Measurements from ENCODE around the gene LCN6. TPM values are rescaled to one million over a fixed set of nuclear protein-coding genes. Genes with fewer than 3 reads are reported as not detected.

LCN6 gene
- total RNA-seq, 4 donors from 2014 or later = 0.82 to 6.7 (median 2.5) TPM; not detected in 1

DNA sequence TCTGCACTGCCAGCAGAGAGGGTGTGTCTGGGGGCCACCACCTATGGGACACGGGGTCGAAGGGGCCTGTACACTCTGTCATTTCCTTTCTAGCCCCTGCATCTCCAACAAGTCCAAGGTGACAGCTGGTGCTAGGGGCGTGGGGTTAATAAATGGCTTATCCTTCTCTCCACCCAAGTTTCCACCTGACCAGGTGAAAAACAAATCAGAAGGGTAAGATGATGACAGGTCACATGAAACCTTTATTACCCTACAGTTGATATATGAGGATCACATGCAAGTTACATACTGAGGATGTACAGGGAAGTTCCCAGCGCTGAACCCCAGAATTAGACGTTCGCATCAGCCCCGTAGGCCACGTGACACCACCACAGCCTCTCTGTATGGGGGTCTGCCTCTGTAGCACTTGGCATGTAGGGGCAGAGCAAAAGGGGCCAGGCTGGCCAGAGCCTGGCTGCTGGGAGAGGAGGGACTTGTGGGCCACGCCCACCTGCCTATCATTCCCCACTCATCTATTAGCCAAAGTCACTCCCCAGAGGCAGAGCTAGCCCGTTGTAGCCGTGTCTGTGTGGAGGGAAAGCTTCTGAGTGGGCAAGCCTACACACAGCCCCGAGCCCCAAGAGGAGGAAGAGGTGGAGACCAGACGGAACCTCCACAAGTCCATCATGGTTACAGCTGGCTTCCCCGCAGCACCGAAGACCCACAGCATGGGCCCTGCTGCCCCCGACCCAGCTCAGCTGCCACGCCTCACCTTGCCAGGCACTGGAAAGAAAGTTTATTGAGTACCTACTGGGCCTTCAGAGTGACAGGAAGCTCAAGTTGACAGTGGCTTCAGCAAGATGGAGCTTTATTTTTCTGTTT, 45.0 kb upstream of the LCN6 start:
- Histone ChIP-seq H3K9me3 (no peaks in the 10 kb centered on the region), H3K36me3 (peaks cover 0 to 23% (median 3%) of the 10 kb centered on the region in 3 donors), H3K4me1 (peaks cover 11 to 48% (median 17%) of the 10 kb centered on the region in 3 donors), H3K27me3 (peaks cover 0 to 30% (median 2%) of the 10 kb centered on the region in 4 donors), H3K4me3 (no peak overlapping the region), H3K27ac (no peak overlapping the region)
- TF ChIP-seq, protein P1, sequence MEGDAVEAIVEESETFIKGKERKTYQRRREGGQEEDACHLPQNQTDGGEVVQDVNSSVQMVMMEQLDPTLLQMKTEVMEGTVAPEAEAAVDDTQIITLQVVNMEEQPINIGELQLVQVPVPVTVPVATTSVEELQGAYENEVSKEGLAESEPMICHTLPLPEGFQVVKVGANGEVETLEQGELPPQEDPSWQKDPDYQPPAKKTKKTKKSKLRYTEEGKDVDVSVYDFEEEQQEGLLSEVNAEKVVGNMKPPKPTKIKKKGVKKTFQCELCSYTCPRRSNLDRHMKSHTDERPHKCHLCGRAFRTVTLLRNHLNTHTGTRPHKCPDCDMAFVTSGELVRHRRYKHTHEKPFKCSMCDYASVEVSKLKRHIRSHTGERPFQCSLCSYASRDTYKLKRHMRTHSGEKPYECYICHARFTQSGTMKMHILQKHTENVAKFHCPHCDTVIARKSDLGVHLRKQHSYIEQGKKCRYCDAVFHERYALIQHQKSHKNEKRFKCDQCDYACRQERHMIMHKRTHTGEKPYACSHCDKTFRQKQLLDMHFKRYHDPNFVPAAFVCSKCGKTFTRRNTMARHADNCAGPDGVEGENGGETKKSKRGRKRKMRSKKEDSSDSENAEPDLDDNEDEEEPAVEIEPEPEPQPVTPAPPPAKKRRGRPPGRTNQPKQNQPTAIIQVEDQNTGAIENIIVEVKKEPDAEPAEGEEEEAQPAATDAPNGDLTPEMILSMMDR (IDR thresholded peaks at IDR 0.05) = no peak
- no peak for TF ChIP-seq POLR2A (IDR thresholded peaks at IDR 0.05)
- intact Hi-C loops (cut with DNase I) = no loop called here
- DNase-seq = no peak
- 72 to 75% methylated on average over 15 to 16 of the region's 17 CpGs for WGBS, 2 donors

DNA sequence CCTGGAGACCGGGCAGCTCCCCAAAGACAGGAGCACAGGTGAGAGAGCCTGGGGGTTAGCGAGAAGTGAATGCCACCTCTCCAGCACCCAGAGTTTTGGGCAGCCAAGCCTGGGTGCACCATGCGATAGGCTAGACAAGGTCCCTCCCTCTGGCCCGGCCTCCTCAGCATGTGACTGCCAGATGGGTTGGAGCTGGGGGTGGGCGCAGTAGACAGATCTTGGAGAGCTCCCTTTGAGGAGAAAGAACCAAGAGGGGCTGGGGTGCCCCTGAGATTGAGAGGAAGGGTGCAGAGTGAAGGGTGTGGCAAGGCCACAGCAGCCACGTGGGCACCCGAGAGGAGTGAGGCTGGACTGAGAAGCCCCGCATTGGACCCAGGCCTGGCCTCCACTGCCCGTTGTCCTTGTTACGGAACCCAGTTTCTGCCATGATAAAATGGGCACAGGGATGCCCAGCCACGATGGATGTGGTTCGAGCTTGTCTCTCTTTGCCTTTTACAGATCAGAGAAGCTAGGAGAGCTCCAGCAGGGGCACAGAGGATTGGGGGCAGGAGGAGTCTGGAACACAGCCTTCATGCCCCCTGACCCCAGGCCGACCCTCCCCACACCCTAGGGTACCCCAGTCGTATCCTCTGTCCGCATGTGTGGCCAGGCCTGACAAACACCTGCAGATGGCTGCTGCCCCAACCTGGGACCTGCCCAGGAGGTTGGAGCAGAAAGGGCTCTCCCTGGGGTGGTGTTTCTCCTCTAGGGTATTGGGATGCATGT, 44.2 kb upstream of the LCN6 start:
- TF ChIP-seq, protein P1 (IDR thresholded peaks at IDR 0.05) = no peak
- TF ChIP-seq POLR2A (IDR thresholded peaks at IDR 0.05) = no peak
- Histone ChIP-seq H3K36me3 (peaks cover 0 to 23% (median 3%) of the 10 kb centered on the region in 3 donors), H3K4me1 (peaks cover 11 to 52% (median 17%) of the 10 kb centered on the region in 3 donors), H3K9me3 (no peaks in the 10 kb centered on the region), H3K27ac (peak overlapping the region in 3 of 4 donors; percentile 99), H3K4me3 (peak overlapping the region in 3 of 4 donors; percentile 77 to 90 (median 81)), H3K27me3 (peaks cover 0 to 22% (median 0%) of the 10 kb centered on the region in 4 donors)
- intact Hi-C loops (cut with DNase I) = no loop called here
- WGBS, 2 donors = 69 to 77% methylated on average over 10 to 11 of the region's 15 CpGs
- no peak for DNase-seq

DNA sequence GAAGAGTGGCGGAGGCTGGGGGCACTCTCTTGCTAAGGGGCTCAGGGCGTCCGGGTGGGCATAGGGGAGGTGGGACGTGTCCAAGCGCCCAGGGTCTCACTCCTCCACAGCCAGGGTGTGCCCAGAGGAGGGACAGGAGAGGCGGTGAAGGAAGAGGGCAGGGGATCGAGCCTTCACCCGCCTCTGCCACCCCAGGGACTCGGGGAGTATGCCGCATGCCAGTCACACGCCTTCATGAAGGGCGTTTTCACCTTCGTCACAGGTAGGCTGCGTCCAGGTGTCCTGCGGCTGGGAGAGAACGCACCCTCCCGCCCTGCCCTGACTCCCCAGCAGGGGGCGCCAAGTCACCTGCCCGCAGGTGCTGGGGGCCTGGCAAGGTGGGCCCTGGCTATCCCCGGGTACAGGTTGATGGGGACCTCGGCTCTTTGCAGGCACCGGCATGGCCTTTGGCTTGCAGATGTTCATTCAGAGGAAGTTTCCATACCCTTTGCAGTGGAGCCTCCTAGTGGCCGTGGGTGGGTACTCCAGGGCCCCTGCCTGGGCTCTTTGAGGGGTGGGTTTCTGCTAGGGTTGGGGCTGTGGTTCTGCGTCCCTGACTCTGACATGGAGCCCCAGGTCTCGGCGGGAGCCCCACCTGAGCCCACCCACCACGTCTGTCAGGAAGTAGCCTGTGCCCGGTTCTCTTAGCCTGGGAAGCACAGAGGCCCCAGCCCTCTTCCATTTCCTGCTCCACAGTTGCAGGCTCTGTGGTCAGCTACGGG, 43.4 kb upstream of the LCN6 start:
- H3K27me3 ChIP-seq = peaks cover 0 to 14% (median 0%) of the 10 kb centered on the region in 4 donors
- peak overlapping the region; percentile 99 to 100 (median 99) for H3K27ac ChIP-seq
- H3K9me3 ChIP-seq = no peaks in the 10 kb centered on the region
- TF ChIP-seq, protein P1 (IDR thresholded peaks at IDR 0.05) = peak; percentile 90 to 99 (median 97)
- TF ChIP-seq POLR2A (IDR thresholded peaks at IDR 0.05) = peak in 1 of 4 donors; percentile 22
- peaks cover 0 to 23% (median 3%) of the 10 kb centered on the region in 3 donors for H3K36me3 ChIP-seq
- H3K4me1 ChIP-seq = peaks cover 11 to 50% (median 17%) of the 10 kb centered on the region in 3 donors
- intact Hi-C loops (cut with DNase I) = no loop called here
- no peak for DNase-seq
- H3K4me3 ChIP-seq = peak overlapping the region; percentile 47 to 90 (median 79)
- 4% methylated on average over 9 of the region's 29 CpGs; no CpG with 5 or more reads in 1 of the 2 donors for WGBS, 2 donors

DNA sequence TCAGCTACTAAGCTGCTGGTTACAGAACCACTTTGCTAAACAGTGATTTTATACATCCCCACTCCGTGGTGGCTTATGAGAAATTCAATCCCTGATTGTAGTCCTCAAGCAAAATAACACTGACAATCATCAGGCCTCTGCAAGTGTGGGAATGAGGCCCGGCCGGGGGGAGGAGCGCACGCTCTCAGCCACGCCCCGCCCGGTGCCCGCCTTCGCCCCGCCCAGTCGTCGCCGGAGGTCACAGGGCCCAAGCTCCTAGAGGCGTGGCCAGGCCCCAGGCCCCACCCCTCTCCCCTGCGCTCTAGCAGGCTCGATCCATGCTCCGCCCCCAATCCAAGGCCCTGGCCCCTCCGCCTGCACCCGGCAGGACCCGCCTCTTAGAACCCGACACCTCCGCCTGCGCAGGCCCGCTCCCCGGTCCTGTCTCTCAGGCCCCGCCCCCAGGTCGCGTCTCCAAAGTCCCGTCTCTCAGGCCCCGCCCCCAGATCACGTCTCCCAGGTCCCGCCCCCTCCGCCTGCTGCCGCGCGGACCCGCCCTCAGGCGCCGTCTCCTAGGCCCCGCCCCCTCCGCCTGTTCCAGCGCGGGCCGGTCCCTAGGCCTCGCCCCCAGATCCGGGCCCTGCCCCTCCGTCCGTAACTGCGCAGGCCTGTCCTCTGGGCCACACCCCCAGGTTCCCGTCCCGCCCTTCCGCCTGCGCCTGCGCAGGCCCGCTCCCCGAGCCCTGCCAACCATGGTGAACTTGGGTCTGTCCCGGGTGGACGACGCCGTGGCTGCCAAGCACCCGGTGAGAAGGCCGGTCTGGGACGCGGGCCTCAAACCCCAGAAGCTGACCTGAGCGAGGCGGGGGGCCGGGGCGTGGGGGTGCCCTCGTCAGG, 42.6 kb upstream of the LCN6 start, which contains the start of gene TMEM141:
TSS of gene TMEM141 (plus strand) at position 705 of the 876 bp plus-strand sequence. CDS start at position 732, 27 bp downstream.
- peak; percentile 98 for DNase-seq
- intact Hi-C loops (cut with DNase I) = no loop called here
- no peaks in the 10 kb centered on the region for H3K9me3 ChIP-seq
- H3K4me3 ChIP-seq = peak within 1 kb of the TSS; percentile 47 to 90 (median 79)
- H3K27ac ChIP-seq = peak within 1 kb of the TSS; percentile 99 to 100 (median 99)
- TF ChIP-seq, protein P1 (IDR thresholded peaks at IDR 0.05) = no peak
- TF ChIP-seq POLR2A (IDR thresholded peaks at IDR 0.05) = peak in 3 of 4 donors; percentile 59 to 91 (median 74)
- peaks cover 0 to 6% (median 0%) of the 10 kb centered on the region in 4 donors for H3K27me3 ChIP-seq
- WGBS, 2 donors = 0 to 6% methylated on average over 2 to 5 of the region's 70 CpGs
- peaks cover 11 to 42% (median 17%) of the 10 kb centered on the region in 3 donors for H3K4me1 ChIP-seq
- H3K36me3 ChIP-seq = peaks cover 0 to 23% (median 3%) of the 10 kb centered on the region in 3 donors
